GM12891 (cell line): Measurements from ENCODE around the gene CRIM1.

Source experiments
- PAX5 ChIP-seq: IDR thresholded peaks from 2 replicates; pipeline ENCODE4 v1.6.1; 2011; ENCODE audit warnings: low read length, moderate library complexity, mild to moderate bottlenecking; ENCODE audit not compliant: insufficient read depth, severe bottlenecking
- POLR2A ChIP-seq: IDR thresholded peaks from 2 replicates; pipeline ENCODE4 v1.6.1; 2011; ENCODE audit warnings: low read depth, low read length, control low read depth
- POLR2AphosphoS5 ChIP-seq: IDR thresholded peaks from 2 replicates; pipeline ENCODE4 v1.6.1; 2011; ENCODE audit warnings: low read depth, low read length, control low read depth
- POU2F2 ChIP-seq: IDR thresholded peaks from 2 replicates; pipeline ENCODE4 v1.6.1; 2011; ENCODE audit warnings: low read depth, mild to moderate bottlenecking, control low read depth, low read length, moderate library complexity
- SPI1 ChIP-seq: IDR thresholded peaks from 2 replicates; pipeline ENCODE4 v1.6.1; 2011; ENCODE audit warnings: low read depth, low read length, control low read depth
- TAF1 ChIP-seq: IDR thresholded peaks from 2 replicates; pipeline ENCODE4 v1.6.1; 2011; ENCODE audit warnings: low read depth, low read length, control low read depth

DNA sequence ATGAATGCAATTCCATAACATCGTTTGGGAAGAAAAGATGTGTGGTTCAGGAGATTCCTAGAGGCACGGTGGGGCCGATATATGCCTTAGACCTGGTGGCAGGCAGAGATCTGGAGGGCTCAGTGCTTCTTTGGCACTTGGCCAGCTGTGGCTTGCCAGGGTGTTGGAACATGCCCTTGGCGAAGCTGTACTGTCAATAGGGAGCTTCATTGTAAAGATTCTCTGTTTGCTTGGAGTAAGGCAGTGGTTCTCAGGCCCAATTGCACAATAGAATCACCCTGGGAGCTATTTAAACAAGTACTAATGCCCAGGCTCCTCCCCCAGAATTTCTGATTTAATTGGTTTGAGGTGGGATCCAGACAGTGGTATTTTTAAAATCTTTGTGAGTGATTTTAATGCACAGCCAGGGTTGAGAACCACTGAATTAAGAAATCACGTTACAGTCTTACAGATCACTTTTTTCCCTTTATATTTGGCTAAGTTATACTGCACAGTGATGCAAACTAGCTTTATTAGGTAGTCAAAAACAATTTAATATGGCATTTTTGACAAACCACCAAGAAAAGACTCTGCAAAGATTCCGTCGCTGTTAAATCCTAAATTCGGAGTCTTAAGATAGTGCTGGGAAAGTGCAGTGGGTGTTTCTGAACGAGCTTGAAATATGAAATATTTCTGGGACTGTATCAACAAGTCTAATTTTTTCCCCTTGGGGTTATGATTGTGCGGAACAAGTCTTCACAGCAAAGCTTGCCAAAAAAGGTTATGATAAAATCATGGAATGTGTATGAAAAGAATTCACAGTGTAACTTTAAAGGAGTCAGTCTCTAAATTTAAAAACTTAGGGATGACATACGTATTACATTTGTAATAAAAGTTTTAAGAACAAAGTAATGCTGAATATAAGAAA is 78.0 kb downstream of the CRIM1 start:
- TF ChIP-seq POLR2A (no peak), TAF1 (no peak), POLR2AphosphoS5 (no peak), PAX5 (no peak), POU2F2 (no peak), SPI1 (no peak)
